Measurements from ENCODE around the gene TMEM147.

Gene TMEM147

DNA sequence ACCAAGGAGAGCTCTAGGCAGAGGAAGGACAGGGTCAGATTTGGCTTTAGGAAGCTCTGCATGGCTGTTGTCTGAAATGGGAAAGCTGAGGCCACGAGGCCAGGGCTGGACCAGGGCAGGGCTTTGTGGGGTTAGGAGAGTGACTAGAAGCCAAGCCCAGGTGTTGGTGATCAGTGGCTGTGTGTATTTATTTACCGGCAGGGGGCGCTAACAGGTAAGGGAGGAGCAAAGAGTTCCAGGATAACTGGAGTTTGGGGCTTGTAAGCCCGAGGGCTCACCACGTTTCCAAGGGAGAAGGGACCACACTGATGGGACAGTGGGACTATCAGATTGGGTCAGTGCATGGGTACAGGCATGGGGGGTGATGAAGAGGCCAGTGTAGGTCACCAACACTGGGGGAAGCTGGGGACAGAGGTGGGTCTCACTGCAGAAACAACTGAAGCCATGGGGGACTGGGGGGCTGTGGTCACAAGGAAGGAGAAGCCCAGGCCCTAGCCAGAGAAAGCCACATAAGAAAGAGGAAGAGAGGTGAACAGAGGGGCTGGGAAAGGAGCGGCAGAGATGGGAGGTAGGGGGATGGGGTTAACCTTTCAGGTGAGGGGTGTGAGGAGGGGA is 3.9 kb downstream of the TMEM147 start:
- DNase-seq = peak; percentile 66

GRCh38 chr19:35549879-35550523 is 4.6 kb downstream of the TMEM147 start:
- no peak for DNase-seq

GRCh38 chr19:35551091-35551810 is 5.8 kb downstream of the TMEM147 start:
- DNase-seq = no peak

GRCh38 chr19:35552534-35553384 is 7.3 kb downstream of the TMEM147 start:
- DNase-seq = no peak

- DNase-seq = no peak
Observed at GRCh38 chr19:35553385-35554000, 8.1 kb downstream of the TMEM147 start.

DNA sequence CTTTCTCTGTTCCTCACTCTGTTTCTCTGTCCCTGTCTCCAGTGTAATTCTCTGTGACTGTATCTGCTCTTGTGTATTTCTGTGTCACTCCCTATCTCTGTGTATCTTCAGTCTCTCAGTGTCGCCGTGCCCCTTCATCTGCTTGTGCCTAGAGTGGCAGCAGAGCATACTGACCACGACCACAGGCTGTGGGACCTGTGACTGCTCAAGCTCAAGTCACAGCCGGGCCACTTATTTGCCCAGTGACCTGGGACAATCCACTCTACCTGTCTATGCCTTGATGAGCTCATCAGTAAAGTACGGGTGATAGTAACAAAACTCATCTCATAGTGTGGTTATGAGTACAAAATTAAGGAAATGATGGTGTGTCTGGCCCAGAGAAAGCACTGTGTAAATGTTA is 8.7 kb downstream of the TMEM147 start:
- DNase-seq = no peak

- DNase-seq = no peak
Observed at GRCh38 chr19:35555301-35556005, 10.0 kb downstream of the TMEM147 start.

DNA sequence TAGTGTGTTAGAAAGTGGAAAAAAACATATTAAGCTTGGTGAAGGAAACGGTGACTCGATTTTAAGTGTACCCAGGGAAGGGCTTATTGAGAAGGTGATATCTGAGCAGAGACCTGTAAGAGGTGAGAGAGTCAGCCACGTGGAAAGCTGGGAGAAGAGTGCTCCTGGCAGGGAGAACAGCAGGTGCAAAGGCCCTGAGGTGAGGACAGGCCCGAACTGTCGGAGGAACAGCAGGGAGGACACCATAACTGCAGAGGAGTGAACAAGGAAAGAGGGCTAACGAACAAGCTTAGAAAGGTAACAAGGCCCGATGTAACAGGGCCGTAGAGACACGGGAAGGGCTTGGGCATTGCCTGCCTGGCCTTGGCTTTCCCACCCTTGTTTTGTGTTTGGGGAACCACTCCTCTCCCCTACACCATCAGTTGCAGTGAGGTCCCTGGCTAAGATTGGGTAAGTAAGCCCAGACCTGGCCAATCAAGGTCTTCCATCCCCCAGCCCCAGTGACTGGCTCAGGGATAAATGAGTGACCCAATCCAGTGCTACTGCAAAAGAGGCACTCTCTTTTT is 10.7 kb downstream of the TMEM147 start:
- DNase-seq = no peak

GRCh38 chr19:35556846-35557538 is 11.6 kb downstream of the TMEM147 start:
- DNase-seq = no peak

GRCh38 chr19:35557539-35558399 is 12.3 kb downstream of the TMEM147 start:
- no peak for DNase-seq

- DNase-seq = no peak
Observed at GRCh38 chr19:35558400-35559280, 13.2 kb downstream of the TMEM147 start.

- DNase-seq = peak; percentile 15 to 27
Observed at GRCh38 chr19:35559281-35559659, 13.8 kb downstream of the TMEM147 start.

- DNase-seq = no peak
Observed at GRCh38 chr19:35559781-35560180, 14.4 kb downstream of the TMEM147 start.

GRCh38 chr19:35560271-35560670 is 14.8 kb downstream of the TMEM147 start:
- no peak for DNase-seq

DNA sequence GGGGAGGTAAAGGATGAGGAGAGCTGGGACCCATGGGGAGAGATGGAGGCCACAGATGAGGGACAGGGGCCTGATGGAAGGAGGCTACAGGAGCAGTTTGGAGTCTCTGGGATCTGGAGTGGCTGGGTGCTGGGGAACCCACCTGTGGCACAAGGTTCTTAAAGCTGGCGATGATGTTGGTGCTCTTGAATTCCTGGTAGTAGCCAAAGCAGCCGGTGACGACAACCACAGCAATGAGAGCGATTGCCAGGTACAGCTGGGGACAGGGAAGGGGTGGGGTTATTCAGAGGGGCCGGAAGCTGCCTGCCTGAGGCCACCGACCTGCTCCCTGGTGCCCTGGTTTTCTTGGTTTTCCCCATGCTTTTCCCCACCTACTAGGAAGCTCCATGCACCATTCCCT is 15.3 kb downstream of the TMEM147 start:
- DNase-seq = no peak

- DNase-seq = no peak
Observed at GRCh38 chr19:35561436-35561835, 16.0 kb downstream of the TMEM147 start.

DNA sequence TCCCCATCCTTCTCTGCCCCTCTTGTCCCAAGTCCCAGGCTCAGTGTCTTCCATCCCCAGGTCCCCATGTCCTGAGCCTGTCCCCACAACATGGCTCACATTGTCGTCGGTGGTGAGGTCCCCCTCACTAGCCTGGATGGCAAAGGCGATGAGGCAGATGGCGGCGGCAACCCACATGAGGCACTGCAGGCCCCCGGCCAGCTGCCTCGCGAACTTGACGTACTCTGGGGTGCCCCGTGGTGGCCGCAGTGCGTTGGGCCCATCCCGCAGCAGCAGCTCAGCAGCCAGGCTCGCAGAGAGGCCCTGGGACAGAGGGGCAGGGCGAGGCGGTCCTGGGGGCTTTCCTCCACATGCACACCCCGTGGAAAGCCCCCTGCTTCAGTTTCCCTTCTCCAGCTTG is 16.9 kb downstream of the TMEM147 start:
- no peak for DNase-seq

DNA sequence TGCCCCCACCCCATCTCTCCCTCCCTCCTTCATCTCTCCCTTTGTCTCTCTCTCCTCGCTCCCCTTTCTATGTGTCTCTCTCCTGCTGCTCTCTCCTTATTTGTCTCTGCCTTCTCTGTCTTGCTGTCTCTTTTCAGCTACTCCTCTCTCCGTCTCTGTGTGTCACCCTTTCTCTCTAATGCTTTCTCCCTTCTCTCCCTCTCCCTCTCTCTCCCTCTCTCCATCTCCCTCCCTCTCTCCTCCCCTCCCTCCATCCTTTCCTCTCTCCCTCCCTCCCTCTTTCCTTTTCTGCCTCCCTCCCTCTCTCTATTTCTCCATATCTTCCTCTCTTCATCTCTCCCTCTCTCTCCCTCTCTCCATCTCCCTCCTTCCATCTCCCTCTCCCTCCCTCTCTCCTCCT is 17.4 kb downstream of the TMEM147 start:
- DNase-seq = no peak

GRCh38 chr19:35563207-35563829 is 17.9 kb downstream of the TMEM147 start, which contains the start of gene ATP4A:
ATP4A (minus strand) TSS chr19:35563658; CDS start chr19:35563629, 29 bp downstream.
- no peak for DNase-seq
